ENCODE data around the gene CNNM2.
"Not testable (repeated sequence)": the region's sequence is repeated elsewhere in the genome, so short reads cannot be mapped to it uniquely, and the experiment has no call there.

CNNM2 gene

GRCh38 chr10:102916173-102916572 is 1.9 kb upstream of the CNNM2 start:
- no peaks in the 10 kb centered on the region for H3K9me3 ChIP-seq (ENCODE audit: control insufficient read depth, insufficient read depth, low read length)
- no peaks in the 10 kb centered on the region for H3K36me3 ChIP-seq (ENCODE audit: insufficient read depth, low read length)
- no peaks in the 10 kb centered on the region for H3K4me1 ChIP-seq (ENCODE audit: insufficient read depth, low read length)
- H3K9ac ChIP-seq (ENCODE audit: low read depth, low read length) = peak overlapping the region; percentile 73; the same call in 1 of the 2 replicates

GRCh38 chr10:102917314-102917961 is 656 bp upstream of the CNNM2 start:
- Histone ChIP-seq H3K9me3 (ENCODE audit: control insufficient read depth, insufficient read depth, low read length) (no peaks in the 10 kb centered on the region), H3K36me3 (ENCODE audit: insufficient read depth, low read length) (no peaks in the 10 kb centered on the region), H3K9ac (ENCODE audit: low read depth, low read length) (peak overlapping the region; percentile 73; the same call in 1 of the 2 replicates), H3K4me1 (ENCODE audit: insufficient read depth, low read length) (no peaks in the 10 kb centered on the region)

GRCh38 chr10:102918817-102919245 is 737 bp downstream of the CNNM2 start:
- Histone ChIP-seq H3K9ac (ENCODE audit: low read depth, low read length) (peak overlapping the region; percentile 73), H3K4me1 (ENCODE audit: insufficient read depth, low read length) (no peaks in the 10 kb centered on the region), H3K9me3 (ENCODE audit: control insufficient read depth, insufficient read depth, low read length) (no peaks in the 10 kb centered on the region), H3K36me3 (ENCODE audit: insufficient read depth, low read length) (no peaks in the 10 kb centered on the region)

GRCh38 chr10:102919246-102919959 is 1.3 kb downstream of the CNNM2 start:
- Histone ChIP-seq H3K9ac (ENCODE audit: low read depth, low read length) (peak overlapping the region; percentile 73), H3K36me3 (ENCODE audit: insufficient read depth, low read length) (no peaks in the 10 kb centered on the region), H3K4me1 (ENCODE audit: insufficient read depth, low read length) (no peaks in the 10 kb centered on the region), H3K9me3 (ENCODE audit: control insufficient read depth, insufficient read depth, low read length) (no peaks in the 10 kb centered on the region)

- Histone ChIP-seq H3K9ac (ENCODE audit: low read depth, low read length) (peak overlapping the region; percentile 73; the same call in 1 of the 2 replicates), H3K36me3 (ENCODE audit: insufficient read depth, low read length) (no peaks in the 10 kb centered on the region), H3K4me1 (ENCODE audit: insufficient read depth, low read length) (no peaks in the 10 kb centered on the region), H3K9me3 (ENCODE audit: control insufficient read depth, insufficient read depth, low read length) (no peaks in the 10 kb centered on the region)
Measured at GRCh38 chr10:102919992-102920739, 2.1 kb downstream of the CNNM2 start.

GRCh38 chr10:102923601-102924000 is 5.5 kb downstream of the CNNM2 start:
- H3K4me1 ChIP-seq (ENCODE audit: insufficient read depth, low read length) = no peaks in the 10 kb centered on the region
- H3K36me3 ChIP-seq (ENCODE audit: insufficient read depth, low read length) = no peaks in the 10 kb centered on the region
- H3K9me3 ChIP-seq (ENCODE audit: control insufficient read depth, insufficient read depth, low read length) = no peaks in the 10 kb centered on the region
- H3K9ac ChIP-seq (ENCODE audit: low read depth, low read length) = no peak overlapping the region

GRCh38 chr10:102926842-102927241 is 8.7 kb downstream of the CNNM2 start:
- Histone ChIP-seq H3K9ac (ENCODE audit: low read depth, low read length) (no peak overlapping the region), H3K4me1 (ENCODE audit: insufficient read depth, low read length) (no peaks in the 10 kb centered on the region), H3K36me3 (ENCODE audit: insufficient read depth, low read length) (no peaks in the 10 kb centered on the region), H3K9me3 (ENCODE audit: control insufficient read depth, insufficient read depth, low read length) (no peaks in the 10 kb centered on the region)

- H3K4me1 ChIP-seq (ENCODE audit: insufficient read depth, low read length) = no peaks in the 10 kb centered on the region
- no peaks in the 10 kb centered on the region for H3K9me3 ChIP-seq (ENCODE audit: control insufficient read depth, insufficient read depth, low read length)
- H3K36me3 ChIP-seq (ENCODE audit: insufficient read depth, low read length) = no peaks in the 10 kb centered on the region
- H3K9ac ChIP-seq (ENCODE audit: low read depth, low read length) = no peak overlapping the region
Measured at GRCh38 chr10:102927311-102928010, 9.4 kb downstream of the CNNM2 start.

- H3K36me3 ChIP-seq (ENCODE audit: insufficient read depth, low read length); H3K9ac ChIP-seq (ENCODE audit: low read depth, low read length); H3K9me3 ChIP-seq (ENCODE audit: control insufficient read depth, insufficient read depth, low read length); H3K4me1 ChIP-seq (ENCODE audit: insufficient read depth, low read length): not testable (repeated sequence)
Measured at GRCh38 chr10:102928442-102928841, 10.3 kb downstream of the CNNM2 start.

- no peaks in the 10 kb centered on the region for H3K9me3 ChIP-seq (ENCODE audit: control insufficient read depth, insufficient read depth, low read length)
- no peak overlapping the region for H3K9ac ChIP-seq (ENCODE audit: low read depth, low read length)
- H3K4me1 ChIP-seq (ENCODE audit: insufficient read depth, low read length) = no peaks in the 10 kb centered on the region
- H3K36me3 ChIP-seq (ENCODE audit: insufficient read depth, low read length) = no peaks in the 10 kb centered on the region
Measured at GRCh38 chr10:102930720-102931119, 12.6 kb downstream of the CNNM2 start.

- no peaks in the 10 kb centered on the region for H3K9me3 ChIP-seq (ENCODE audit: control insufficient read depth, insufficient read depth, low read length)
Measured at GRCh38 chr10:102931643-102932042, 13.5 kb downstream of the CNNM2 start.

GRCh38 chr10:102935505-102935904 is 17.4 kb downstream of the CNNM2 start:
- no peak overlapping the region for H3K9ac ChIP-seq (ENCODE audit: low read depth, low read length)
- H3K36me3 ChIP-seq (ENCODE audit: insufficient read depth, low read length) = no peaks in the 10 kb centered on the region
- no peaks in the 10 kb centered on the region for H3K9me3 ChIP-seq (ENCODE audit: control insufficient read depth, insufficient read depth, low read length)
- H3K4me1 ChIP-seq (ENCODE audit: insufficient read depth, low read length) = no peaks in the 10 kb centered on the region

More at GRCh38 chr10:102931643-102932042, 13.5 kb downstream of the CNNM2 start:
- Histone ChIP-seq H3K36me3 (ENCODE audit: insufficient read depth, low read length) (no peaks in the 10 kb centered on the region), H3K9ac (ENCODE audit: low read depth, low read length) (no peak overlapping the region), H3K4me1 (ENCODE audit: insufficient read depth, low read length) (no peaks in the 10 kb centered on the region)

GRCh38 chr10:102935939-102936605 is 18.0 kb downstream of the CNNM2 start:
- H3K36me3 ChIP-seq (ENCODE audit: insufficient read depth, low read length) = no peaks in the 10 kb centered on the region
- no peaks in the 10 kb centered on the region for H3K4me1 ChIP-seq (ENCODE audit: insufficient read depth, low read length)
- H3K9ac ChIP-seq (ENCODE audit: low read depth, low read length) = no peak overlapping the region
- no peaks in the 10 kb centered on the region for H3K9me3 ChIP-seq (ENCODE audit: control insufficient read depth, insufficient read depth, low read length)

GRCh38 chr10:102941401-102941800 is 23.3 kb downstream of the CNNM2 start:
- Histone ChIP-seq H3K4me1 (ENCODE audit: insufficient read depth, low read length) (no peaks in the 10 kb centered on the region), H3K9me3 (ENCODE audit: control insufficient read depth, insufficient read depth, low read length) (no peaks in the 10 kb centered on the region), H3K36me3 (ENCODE audit: insufficient read depth, low read length) (no peaks in the 10 kb centered on the region), H3K9ac (ENCODE audit: low read depth, low read length) (no peak overlapping the region)
